SK-N-SH treated with all-trans-retinoic acid at 6 μM for 48 hours (cell line): ENCODE results near the gene ELF1.

Experiments used
- ATAC-seq: fragments of 200-7000 bp; cut with Tn5 transposase; 3 replicates; pipeline ENCODE4 v1.9.1; 2020; ENCODE audit warnings: mild to moderate bottlenecking, moderate library complexity
- ARNTL ChIP-seq: fragments of 450-650 bp; formaldehyde crosslinking; IDR thresholded peaks from 2 replicates; pipeline ENCODE4 v1.5.0; 2020; ENCODE audit warnings: low read depth, mild to moderate bottlenecking, moderate library complexity, borderline replicate concordance
- BACH2 ChIP-seq: fragments of 250-450 bp; sonication (Bioruptor Pico); IDR thresholded peaks from 2 replicates; pipeline ENCODE4 v1.9.0; 2021; ENCODE audit warnings: mild to moderate bottlenecking, borderline replicate concordance
- ESRRG ChIP-seq: fragments of 250-450 bp; sonication (Bioruptor Pico); IDR thresholded peaks from 2 replicates; pipeline ENCODE4 v1.6.1; 2021; ENCODE audit warnings: mild to moderate bottlenecking
- GLIS3 ChIP-seq: fragments of 250-450 bp; sonication (Bioruptor Pico); IDR thresholded peaks from 2 replicates; pipeline ENCODE4 v1.5.0; 2020; ENCODE audit warnings: mild to moderate bottlenecking, moderate library complexity
- OSR1 ChIP-seq: fragments of 250-450 bp; sonication (Bioruptor Pico); IDR thresholded peaks from 2 replicates; pipeline ENCODE4 v1.8.0; 2022; ENCODE audit warnings: moderate library complexity, mild to moderate bottlenecking, inconsistent platforms
- PATZ1 ChIP-seq: fragments of 250-450 bp; sonication (Bioruptor Pico); IDR thresholded peaks from 2 replicates; pipeline ENCODE4 v1.8.0; 2020; ENCODE audit warnings: mild to moderate bottlenecking, moderate library complexity, borderline replicate concordance
- POU6F1 ChIP-seq: fragments of 250-450 bp; sonication (Bioruptor Pico); IDR thresholded peaks from 2 replicates; pipeline ENCODE4 v1.8.0; 2021; ENCODE audit warnings: low read depth, mild to moderate bottlenecking, moderate library complexity, borderline replicate concordance
- PPARA ChIP-seq: fragments of 250-450 bp; sonication (Bioruptor Pico); IDR thresholded peaks from 2 replicates; pipeline ENCODE4 v1.5.0; 2020; ENCODE audit warnings: mild to moderate bottlenecking, borderline replicate concordance
- RARB ChIP-seq: fragments of 250-450 bp; sonication (Bioruptor Pico); IDR thresholded peaks from 2 replicates; pipeline ENCODE4 v1.8.0; 2021; ENCODE audit warnings: mild to moderate bottlenecking, moderate library complexity
- SNAI2 ChIP-seq: fragments of 250-450 bp; sonication (Bioruptor Pico); IDR thresholded peaks from 2 replicates; pipeline ENCODE4 v1.5.0; 2020; ENCODE audit warnings: mild to moderate bottlenecking, moderate library complexity
- TOX ChIP-seq: fragments of 250-450 bp; sonication (Bioruptor Pico); IDR thresholded peaks from 2 replicates; pipeline ENCODE4 v1.8.0; 2021; ENCODE audit warnings: mild to moderate bottlenecking, moderate library complexity, borderline replicate concordance
- TSHZ2 ChIP-seq: fragments of 250-450 bp; sonication (Bioruptor Pico); IDR thresholded peaks from 2 replicates; pipeline ENCODE4 v1.5.0; 2020; ENCODE audit warnings: mild to moderate bottlenecking, moderate library complexity
- ZC3H10 ChIP-seq: fragments of 250-450 bp; sonication (Bioruptor Pico); IDR thresholded peaks from 2 replicates; pipeline ENCODE4 v1.5.1; 2021; ENCODE audit warnings: mild to moderate bottlenecking, moderate library complexity
- ZFP30 ChIP-seq: fragments of 450-650 bp; formaldehyde crosslinking; IDR thresholded peaks from 2 replicates; pipeline ENCODE4 v1.5.0; 2022; ENCODE audit warnings: mild to moderate bottlenecking, moderate library complexity
- ZNF565 ChIP-seq: fragments of 450-650 bp; formaldehyde crosslinking; conservative IDR thresholded peaks from 2 replicates; pipeline ENCODE4 v1.5.0; 2020; ENCODE audit warnings: low read depth, mild to moderate bottlenecking, moderate library complexity
- ZNF70 ChIP-seq: fragments of 450-650 bp; formaldehyde crosslinking; IDR thresholded peaks from 2 replicates; pipeline ENCODE4 v1.5.0; 2020; ENCODE audit warnings: mild to moderate bottlenecking, moderate library complexity
- ZNF8 ChIP-seq: fragments of 450-650 bp; formaldehyde crosslinking; IDR thresholded peaks from 2 replicates; pipeline ENCODE4 v1.5.0; 2020; ENCODE audit warnings: mild to moderate bottlenecking, moderate library complexity
- TF ChIP-seq, protein P1 (sequence below): fragments of 250-450 bp; sonication (Bioruptor Pico); IDR thresholded peaks from 2 replicates; pipeline ENCODE4 v1.5.1; 2021; ENCODE audit warnings: mild to moderate bottlenecking, moderate library complexity
- TF ChIP-seq, protein P2 (sequence below): fragments of 250-450 bp; sonication (Bioruptor Pico); IDR thresholded peaks from 2 replicates; pipeline ENCODE4 v1.5.1; 2020; ENCODE audit warnings: low read depth, mild to moderate bottlenecking, moderate library complexity

Gene ELF1

DNA sequence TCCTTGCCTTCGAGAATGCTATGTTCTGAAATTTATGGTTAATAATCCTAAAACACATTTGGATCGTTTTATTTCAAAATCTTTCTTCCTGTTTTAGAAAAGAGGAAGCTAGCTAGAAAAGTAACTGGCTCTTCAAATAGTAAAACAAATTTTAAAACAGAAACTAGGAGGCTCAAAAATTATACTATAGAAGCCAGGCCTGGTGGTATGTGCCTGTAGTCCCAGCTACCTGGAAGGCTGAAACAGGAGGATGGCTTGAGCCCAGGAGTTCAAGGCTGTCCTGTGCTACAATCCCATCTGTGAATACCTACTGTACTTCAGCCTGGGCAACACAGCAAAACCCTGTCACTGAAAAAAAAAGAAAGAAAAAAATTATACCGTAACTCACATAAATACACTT, 57.9 kb downstream of the ELF1 start (continued):
- TF ChIP-seq TSHZ2 (no peak), OSR1 (no peak), TOX (CRISPR knock-in tag) (no peak), ZNF8 (no peak), ZFP30 (CRISPR knock-in tag) (no peak), RARB (no peak), GLIS3 (CRISPR knock-in tag) (no peak), ZNF70 (CRISPR knock-in tag) (no peak), ESRRG (CRISPR knock-in tag) (no peak), BACH2 (CRISPR knock-in tag) (no peak), PPARA (CRISPR knock-in tag) (no peak)
- TF ChIP-seq, protein P1, sequence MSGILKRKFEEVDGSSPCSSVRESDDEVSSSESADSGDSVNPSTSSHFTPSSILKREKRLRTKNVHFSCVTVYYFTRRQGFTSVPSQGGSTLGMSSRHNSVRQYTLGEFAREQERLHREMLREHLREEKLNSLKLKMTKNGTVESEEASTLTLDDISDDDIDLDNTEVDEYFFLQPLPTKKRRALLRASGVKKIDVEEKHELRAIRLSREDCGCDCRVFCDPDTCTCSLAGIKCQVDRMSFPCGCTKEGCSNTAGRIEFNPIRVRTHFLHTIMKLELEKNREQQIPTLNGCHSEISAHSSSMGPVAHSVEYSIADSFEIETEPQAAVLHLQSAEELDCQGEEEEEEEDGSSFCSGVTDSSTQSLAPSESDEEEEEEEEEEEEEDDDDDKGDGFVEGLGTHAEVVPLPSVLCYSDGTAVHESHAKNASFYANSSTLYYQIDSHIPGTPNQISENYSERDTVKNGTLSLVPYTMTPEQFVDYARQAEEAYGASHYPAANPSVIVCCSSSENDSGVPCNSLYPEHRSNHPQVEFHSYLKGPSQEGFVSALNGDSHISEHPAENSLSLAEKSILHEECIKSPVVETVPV (CRISPR knock-in tag): no peak
- TF ChIP-seq, protein P2, sequence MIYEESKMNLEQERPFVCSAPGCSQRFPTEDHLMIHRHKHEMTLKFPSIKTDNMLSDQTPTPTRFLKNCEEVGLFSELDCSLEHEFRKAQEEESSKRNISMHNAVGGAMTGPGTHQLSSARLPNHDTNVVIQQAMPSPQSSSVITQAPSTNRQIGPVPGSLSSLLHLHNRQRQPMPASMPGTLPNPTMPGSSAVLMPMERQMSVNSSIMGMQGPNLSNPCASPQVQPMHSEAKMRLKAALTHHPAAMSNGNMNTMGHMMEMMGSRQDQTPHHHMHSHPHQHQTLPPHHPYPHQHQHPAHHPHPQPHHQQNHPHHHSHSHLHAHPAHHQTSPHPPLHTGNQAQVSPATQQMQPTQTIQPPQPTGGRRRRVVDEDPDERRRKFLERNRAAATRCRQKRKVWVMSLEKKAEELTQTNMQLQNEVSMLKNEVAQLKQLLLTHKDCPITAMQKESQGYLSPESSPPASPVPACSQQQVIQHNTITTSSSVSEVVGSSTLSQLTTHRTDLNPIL: no peak

- TF ChIP-seq PATZ1 (no peak), POU6F1 (CRISPR knock-in tag) (no peak), ZC3H10 (CRISPR knock-in tag) (no peak), RARB (no peak), SNAI2 (no peak), ZFP30 (CRISPR knock-in tag) (no peak), ZNF565 (CRISPR knock-in tag) (no peak), PPARA (CRISPR knock-in tag) (no peak)
- ATAC-seq: no peak
Observed at GRCh38 chr13:40960716-40961115, 58.4 kb downstream of the ELF1 start.

- no peak for TF ChIP-seq ARNTL (CRISPR knock-in tag)
- no peak for TF ChIP-seq ZFP30 (CRISPR knock-in tag)
- TF ChIP-seq, protein P1 (CRISPR knock-in tag): no peak
- no peak for TF ChIP-seq PPARA (CRISPR knock-in tag)
- no peak for TF ChIP-seq SNAI2
- TF ChIP-seq BACH2 (CRISPR knock-in tag): no peak
- TF ChIP-seq ESRRG (CRISPR knock-in tag): no peak
- no peak for ATAC-seq
Observed at GRCh38 chr13:40958655-40959054, 60.5 kb downstream of the ELF1 start.
